Measurements from ENCODE around the gene SCAMP4. TPM values are rescaled to one million over a fixed set of nuclear protein-coding genes. Genes with fewer than 3 reads are reported as not detected.
"Not testable (repeated sequence)": the region's sequence is repeated elsewhere in the genome, so short reads cannot be mapped to it uniquely, and the experiment has no call there.

SCAMP4 gene
- total and polyA plus RNA-seq, 2 experiments from 2014 or later: 53.7 to 62.5 TPM

DNA sequence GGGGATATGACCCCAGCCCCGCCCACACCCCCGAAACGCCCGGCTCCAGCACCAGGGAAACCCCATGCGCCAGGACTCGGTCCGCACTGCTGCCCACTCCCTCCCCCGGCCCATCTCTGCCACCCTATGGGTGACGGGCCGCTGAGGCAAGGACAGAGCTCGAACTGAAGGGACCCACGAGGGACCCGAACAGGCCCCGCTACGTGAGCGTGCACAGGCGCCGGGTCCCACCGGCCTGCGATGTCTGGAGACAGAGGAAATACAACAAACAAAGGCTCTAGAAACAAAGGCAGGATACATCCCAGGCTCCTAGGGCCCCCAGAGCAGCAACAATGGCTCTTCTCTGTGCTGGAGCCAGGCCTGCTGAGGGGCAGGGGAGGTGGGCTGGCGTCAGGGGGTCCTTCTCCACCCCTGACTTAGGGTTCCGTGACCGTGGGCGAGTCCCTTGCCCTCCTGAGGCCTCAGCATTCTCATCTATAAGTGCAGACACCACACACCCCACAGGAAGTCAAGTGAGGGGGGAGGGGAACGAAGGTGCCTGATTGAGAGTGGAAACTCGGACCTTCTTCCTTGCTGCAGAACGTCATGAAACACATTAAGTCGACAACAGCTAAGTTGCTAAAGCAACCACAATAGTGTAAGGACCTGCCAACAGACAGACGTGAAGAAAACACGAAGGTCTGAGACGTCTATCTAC lies 23.0 kb upstream of the SCAMP4 start:
- Histone ChIP-seq H3K9me3 (ENCODE audit: low read depth) (no peaks in the 10 kb centered on the region), H3K4me1 (ENCODE audit: low read depth) (peaks cover 24% of the 10 kb centered on the region), H3K36me3 (no peaks in the 10 kb centered on the region), H3K27ac (peak overlapping the region; percentile 17), H3K27me3 (no peaks in the 10 kb centered on the region), H3K4me3 (no peak overlapping the region)
- TF ChIP-seq, protein P1, sequence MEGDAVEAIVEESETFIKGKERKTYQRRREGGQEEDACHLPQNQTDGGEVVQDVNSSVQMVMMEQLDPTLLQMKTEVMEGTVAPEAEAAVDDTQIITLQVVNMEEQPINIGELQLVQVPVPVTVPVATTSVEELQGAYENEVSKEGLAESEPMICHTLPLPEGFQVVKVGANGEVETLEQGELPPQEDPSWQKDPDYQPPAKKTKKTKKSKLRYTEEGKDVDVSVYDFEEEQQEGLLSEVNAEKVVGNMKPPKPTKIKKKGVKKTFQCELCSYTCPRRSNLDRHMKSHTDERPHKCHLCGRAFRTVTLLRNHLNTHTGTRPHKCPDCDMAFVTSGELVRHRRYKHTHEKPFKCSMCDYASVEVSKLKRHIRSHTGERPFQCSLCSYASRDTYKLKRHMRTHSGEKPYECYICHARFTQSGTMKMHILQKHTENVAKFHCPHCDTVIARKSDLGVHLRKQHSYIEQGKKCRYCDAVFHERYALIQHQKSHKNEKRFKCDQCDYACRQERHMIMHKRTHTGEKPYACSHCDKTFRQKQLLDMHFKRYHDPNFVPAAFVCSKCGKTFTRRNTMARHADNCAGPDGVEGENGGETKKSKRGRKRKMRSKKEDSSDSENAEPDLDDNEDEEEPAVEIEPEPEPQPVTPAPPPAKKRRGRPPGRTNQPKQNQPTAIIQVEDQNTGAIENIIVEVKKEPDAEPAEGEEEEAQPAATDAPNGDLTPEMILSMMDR (IDR thresholded peaks at IDR 0.05; ENCODE audit: low read depth, low read length): no peak
- DNase-seq (ENCODE audit: low read depth in 1 of 2, low spot score in 1 of 2): peak in 1 of 2 donors; percentile 43

DNA sequence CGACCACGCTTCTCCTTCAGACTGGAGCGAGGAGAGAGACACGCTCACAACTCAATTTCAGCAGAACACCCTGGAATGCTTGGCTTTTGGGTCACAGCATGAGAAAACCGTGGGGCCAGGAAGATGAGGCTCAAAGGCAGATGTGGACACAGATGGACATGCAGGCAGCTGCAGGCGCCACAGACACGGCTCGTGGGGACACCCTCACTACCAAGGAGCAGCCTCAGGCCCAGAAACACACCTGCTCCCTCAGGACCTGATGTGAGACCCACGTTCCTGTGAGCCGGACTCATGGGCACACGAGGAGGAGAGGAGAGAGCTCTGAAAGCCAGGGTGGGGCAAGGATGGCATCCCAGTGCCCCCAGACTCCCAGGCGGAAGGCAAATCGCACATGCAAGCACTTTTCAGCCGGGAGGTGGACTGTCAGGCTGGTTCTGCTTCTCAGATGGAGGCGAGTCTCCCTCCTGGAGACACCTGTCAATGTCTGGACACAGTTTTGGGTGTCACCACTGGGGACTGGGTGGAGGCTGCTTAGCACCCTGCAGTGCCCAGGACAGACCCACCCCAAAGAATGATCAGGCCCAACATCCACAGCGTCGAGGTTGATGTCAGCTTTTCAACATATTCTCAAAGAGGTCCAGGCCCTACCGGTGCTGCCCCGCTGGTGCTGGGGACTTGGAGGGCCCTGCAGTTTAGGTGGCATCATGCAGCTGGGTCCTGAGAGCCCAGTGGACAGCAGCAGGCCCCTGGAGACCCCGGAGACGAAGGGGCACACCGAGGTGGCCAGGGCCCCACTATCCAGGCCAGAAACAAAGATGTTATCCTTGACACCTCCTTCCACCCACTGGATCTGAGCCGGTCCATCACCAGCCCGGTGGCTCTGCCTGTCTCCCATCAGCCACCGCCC lies 22.2 kb upstream of the SCAMP4 start:
- no peak overlapping the region for H3K4me3 ChIP-seq
- peaks cover 28% of the 10 kb centered on the region for H3K4me1 ChIP-seq (ENCODE audit: low read depth)
- peak overlapping the region; percentile 17 for H3K27ac ChIP-seq
- TF ChIP-seq, protein P1 (IDR thresholded peaks at IDR 0.05; ENCODE audit: low read depth, low read length): no peak
- H3K27me3 ChIP-seq: no peaks in the 10 kb centered on the region
- no peaks in the 10 kb centered on the region for H3K9me3 ChIP-seq (ENCODE audit: low read depth)
- no peak for DNase-seq (ENCODE audit: low read depth in 1 of 2, low spot score in 1 of 2)
- H3K36me3 ChIP-seq: no peaks in the 10 kb centered on the region

DNA sequence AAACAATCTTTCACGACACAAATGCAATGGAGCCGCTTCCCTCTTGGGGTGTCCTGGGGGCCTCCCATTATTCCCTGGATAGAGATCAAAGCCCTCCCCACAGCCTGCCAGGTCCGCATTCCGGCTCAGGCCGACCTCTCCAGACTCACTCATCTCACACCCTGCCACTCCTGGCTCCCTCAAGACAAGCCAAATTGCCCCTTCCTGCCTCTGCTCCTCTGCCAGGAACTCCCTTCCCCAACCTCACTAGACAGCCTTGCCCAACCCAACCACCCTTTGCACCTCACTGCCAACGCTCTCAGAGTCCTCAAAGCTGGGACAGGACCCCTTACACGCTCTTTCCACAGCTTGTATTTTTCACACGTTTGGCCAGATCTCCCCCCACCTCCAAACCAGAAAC lies 21.4 kb upstream of the SCAMP4 start:
- Histone ChIP-seq H3K36me3 (no peaks in the 10 kb centered on the region), H3K4me1 (ENCODE audit: low read depth) (peaks cover 28% of the 10 kb centered on the region), H3K4me3 (peak overlapping the region; percentile 97), H3K27me3 (no peaks in the 10 kb centered on the region), H3K9me3 (ENCODE audit: low read depth) (no peaks in the 10 kb centered on the region), H3K27ac (no peak overlapping the region)
- DNase-seq (ENCODE audit: low read depth in 1 of 2, low spot score in 1 of 2): no peak
- TF ChIP-seq, protein P1 (IDR thresholded peaks at IDR 0.05; ENCODE audit: low read depth, low read length): no peak

DNA sequence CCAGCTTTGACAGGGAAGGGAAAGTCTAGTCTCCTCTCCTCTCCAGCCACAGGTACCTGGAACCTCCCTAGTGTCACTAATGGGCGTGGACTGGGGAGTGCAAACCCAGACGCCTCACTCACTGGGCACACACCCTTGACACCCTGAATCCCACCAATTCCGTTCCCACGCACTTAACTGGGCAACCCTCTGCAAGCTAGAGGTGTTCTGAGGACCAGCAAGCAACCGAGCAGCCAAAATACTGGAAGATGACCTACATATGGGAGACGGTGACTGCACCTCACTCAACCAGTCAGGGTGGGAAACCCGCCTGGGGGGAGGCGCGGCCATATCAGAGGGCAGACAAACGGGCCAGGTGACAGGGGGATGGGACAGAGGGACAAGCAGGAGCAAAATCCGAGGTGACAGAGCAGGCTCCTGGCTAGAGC lies 20.9 kb upstream of the SCAMP4 start:
- Histone ChIP-seq H3K9me3 (ENCODE audit: low read depth) (no peaks in the 10 kb centered on the region), H3K4me1 (ENCODE audit: low read depth) (peaks cover 28% of the 10 kb centered on the region), H3K27ac (no peak overlapping the region), H3K4me3 (peak overlapping the region; percentile 97), H3K27me3 (no peaks in the 10 kb centered on the region), H3K36me3 (no peaks in the 10 kb centered on the region)
- TF ChIP-seq, protein P1 (IDR thresholded peaks at IDR 0.05; ENCODE audit: low read depth, low read length): no peak
- DNase-seq (ENCODE audit: low read depth in 1 of 2, low spot score in 1 of 2): no peak

DNA sequence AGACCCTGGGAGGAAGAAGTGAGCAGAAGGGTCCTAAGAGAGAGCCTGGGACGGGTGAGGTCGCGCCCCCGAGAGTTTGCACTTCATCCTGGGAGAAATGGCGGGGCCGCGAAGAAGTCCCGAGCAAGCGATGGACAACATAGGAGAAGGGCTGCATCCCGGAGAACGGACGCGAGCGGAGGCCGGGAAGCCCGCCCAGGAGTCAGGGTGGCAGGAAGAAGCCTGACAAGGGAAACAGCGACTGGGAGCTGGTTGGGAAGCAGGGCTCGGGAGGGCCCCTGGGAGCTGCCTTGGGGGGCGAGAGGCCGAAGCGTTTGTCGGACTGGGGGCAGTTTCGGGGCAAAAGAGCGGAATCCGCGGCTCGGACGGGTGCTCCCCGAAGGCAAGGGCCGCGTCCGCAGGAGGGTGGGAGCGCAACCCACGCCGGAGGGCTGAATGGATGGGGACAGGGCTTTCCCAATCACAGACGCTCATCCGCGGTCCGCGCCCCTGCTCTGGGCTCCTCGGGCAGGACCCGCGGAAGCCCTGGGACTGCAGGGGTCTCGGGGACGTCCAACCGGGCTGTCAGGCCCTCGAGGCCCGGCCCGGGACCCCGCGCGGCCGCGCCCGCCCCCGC lies 20.4 kb upstream of the SCAMP4 start:
- Histone ChIP-seq H3K27ac (peak overlapping the region; percentile 69), H3K36me3 (no peaks in the 10 kb centered on the region), H3K9me3 (ENCODE audit: low read depth) (no peaks in the 10 kb centered on the region), H3K4me3 (peak overlapping the region; percentile 97), H3K4me1 (ENCODE audit: low read depth) (peaks cover 28% of the 10 kb centered on the region), H3K27me3 (no peaks in the 10 kb centered on the region)
- DNase-seq (ENCODE audit: low read depth in 1 of 2, low spot score in 1 of 2): peak in 1 of 2 donors; percentile 38
- TF ChIP-seq, protein P1 (IDR thresholded peaks at IDR 0.05; ENCODE audit: low read depth, low read length): no peak

DNA sequence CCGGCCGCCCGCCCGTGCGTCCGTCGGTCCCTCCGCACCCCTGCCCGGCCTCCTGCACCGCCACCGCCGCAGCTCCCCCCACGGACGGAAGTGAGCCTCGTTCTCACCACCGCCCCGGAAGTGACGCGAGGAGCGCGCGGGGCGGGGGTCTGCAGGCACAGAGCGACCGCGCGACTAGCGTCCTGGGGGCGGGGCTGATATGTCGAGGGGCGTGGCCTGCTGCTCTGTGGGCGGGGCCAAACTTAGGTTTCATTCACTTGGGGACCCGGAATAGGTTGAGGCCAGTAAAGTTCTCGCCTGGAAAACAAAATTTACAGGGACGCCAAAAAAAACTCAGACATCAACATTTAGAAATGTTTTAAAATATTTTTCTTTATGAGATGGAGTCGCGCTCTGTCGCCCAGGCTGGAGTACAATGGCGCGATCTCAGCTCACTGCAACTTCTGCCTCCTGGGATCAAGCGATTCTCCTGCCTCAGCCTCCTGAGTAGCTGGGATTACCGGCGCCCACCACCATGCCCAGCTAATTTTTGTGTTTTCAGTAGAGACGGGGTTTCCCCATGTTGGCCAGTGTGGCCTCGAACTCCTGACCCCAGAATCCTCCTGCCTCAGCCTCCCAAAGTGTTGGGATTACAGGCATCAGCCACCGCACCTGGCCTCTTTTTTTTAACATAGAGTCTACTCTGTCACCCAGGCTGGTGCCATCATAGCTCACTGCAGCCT lies 19.6 kb upstream of the SCAMP4 start, which contains the start of gene ABHD17A:
Gene ABHD17A (minus strand): TSS at position 99 of the 722 bp plus-strand sequence. CDS start 3,930 bp downstream, outside the sequence.
- not testable (repeated sequence) for H3K9me3 ChIP-seq (ENCODE audit: low read depth); H3K27me3 ChIP-seq; H3K36me3 ChIP-seq
- peak; percentile 95 to 96 for DNase-seq (ENCODE audit: low read depth in 1 of 2, low spot score in 1 of 2)
- Histone ChIP-seq H3K4me3 (peak within 1 kb of the TSS; percentile 97), H3K27ac (peak within 1 kb of the TSS; percentile 69), H3K4me1 (ENCODE audit: low read depth) (peaks cover 28% of the 10 kb centered on the region)

DNA sequence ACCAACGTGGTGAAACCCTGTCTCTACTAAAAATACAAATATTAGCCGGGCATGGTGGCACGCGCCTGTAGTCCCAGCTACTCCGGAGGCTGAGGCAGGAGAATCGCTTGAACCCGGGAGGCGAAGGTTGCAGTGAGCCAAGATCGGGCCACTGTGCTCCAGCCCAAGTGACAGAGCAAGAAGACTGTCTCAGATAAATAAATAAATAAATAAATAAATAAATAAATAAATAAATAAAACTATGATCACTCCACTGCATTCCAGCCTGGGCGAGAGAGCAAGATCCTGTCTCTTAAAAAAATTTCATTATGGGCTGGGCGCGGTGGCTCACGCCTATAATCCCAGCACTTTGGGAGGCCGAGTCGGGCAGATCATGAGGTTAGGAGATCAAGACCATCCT lies 18.8 kb upstream of the SCAMP4 start:
- H3K36me3 ChIP-seq; DNase-seq (ENCODE audit: low read depth in 1 of 2, low spot score in 1 of 2); H3K9me3 ChIP-seq (ENCODE audit: low read depth); H3K27me3 ChIP-seq; H3K4me3 ChIP-seq: not testable (repeated sequence)
- H3K4me1 ChIP-seq (ENCODE audit: low read depth): peaks cover 28% of the 10 kb centered on the region
- peak overlapping the region; percentile 86 for H3K27ac ChIP-seq
